A673 (cell line): ENCODE measurements around the gene DLG4.

Experiments used
- CTCF ChIP-seq: fragments of 300-800, 200-600 bp; sonication (generic); conservative IDR thresholded peaks from 2 replicates; pipeline ENCODE4 v1.5.1; 2017; ENCODE audit warnings: low read depth, mild to moderate bottlenecking, antibody characterized with exemption, low read length, moderate library complexity, mixed read lengths
- EZH2 ChIP-seq: fragments of 200-600 bp; sonication (generic); IDR thresholded peaks from 2 replicates; pipeline ENCODE4 v1.6.1; 2017; ENCODE audit warnings: borderline replicate concordance, low read depth, mild to moderate bottlenecking, mixed read lengths, antibody characterized with exemption, low read length; ENCODE audit not compliant: poor library complexity, severe bottlenecking

GRCh38 chr17:7220593-7221277 is 1.1 kb upstream of the DLG4 start:
- TF ChIP-seq CTCF: peak; percentile 63
- TF ChIP-seq EZH2: no peak
